Stimulated activated CD4-positive, alpha-beta T cell treated with anti-CD3 and anti-CD28 coated beads, Interleukin-2, amount 100 ng/mL, for 4 hours (primary cell): ENCODE data around the gene SCART1.
"Not testable (repeated sequence)": the region's sequence is repeated elsewhere in the genome, so short reads cannot be mapped to it uniquely, and the experiment has no call there.

ENCODE experiments used
- DNase-seq: peaks from one replicate; pipeline ENCODE4 v3.0.0-alpha.2; 2020; ENCODE audit warnings: low read depth

SCART1 gene

GRCh38 chr10:133432789-133433188 lies 21.0 kb upstream of the SCART1 start:
- DNase-seq: not testable (repeated sequence)

- DNase-seq: no peak
These were observed 15.0 kb upstream of the SCART1 start for GRCh38 chr10:133438711-133439273.

- no peak for DNase-seq
These were observed 14.0 kb upstream of the SCART1 start for GRCh38 chr10:133439517-133440461.

- DNase-seq: no peak
These were observed 13.0 kb upstream of the SCART1 start for GRCh38 chr10:133440633-133441285.

GRCh38 chr10:133441356-133441755 lies 12.4 kb upstream of the SCART1 start:
- DNase-seq: not testable (repeated sequence)

GRCh38 chr10:133441780-133442179 lies 12.0 kb upstream of the SCART1 start:
- DNase-seq: no peak

GRCh38 chr10:133442191-133442966 lies 11.4 kb upstream of the SCART1 start:
- no peak for DNase-seq

GRCh38 chr10:133442967-133443924 lies 10.5 kb upstream of the SCART1 start:
- no peak for DNase-seq

- DNase-seq: no peak
These were observed 9.1 kb upstream of the SCART1 start for GRCh38 chr10:133444342-133445267.

GRCh38 chr10:133445268-133445732 lies 8.4 kb upstream of the SCART1 start:
- no peak for DNase-seq

- no peak for DNase-seq
These were observed 7.7 kb upstream of the SCART1 start for GRCh38 chr10:133445751-133446708.

GRCh38 chr10:133446979-133447378 lies 6.8 kb upstream of the SCART1 start:
- DNase-seq: no peak

- no peak for DNase-seq
These were observed 5.6 kb upstream of the SCART1 start for GRCh38 chr10:133448120-133448519.

- no peak for DNase-seq
These were observed 2.4 kb upstream of the SCART1 start for GRCh38 chr10:133451346-133451745.

GRCh38 chr10:133452453-133452852 lies 1.3 kb upstream of the SCART1 start:
- DNase-seq: no peak

GRCh38 chr10:133454204-133454893 lies 604 bp downstream of the SCART1 start:
- DNase-seq: no peak

- no peak for DNase-seq
These were observed 1.5 kb downstream of the SCART1 start for GRCh38 chr10:133455196-133455595.

- no peak for DNase-seq
These were observed 1.9 kb downstream of the SCART1 start for GRCh38 chr10:133455611-133456031.
